GM19099 (cell line): ENCODE data around the gene GEMIN7.
A peak's percentile ranks its signal among the peaks of the same experiment; 100 is the strongest.

Experiments used
- POLR2A ChIP-seq: IDR thresholded peaks from 3 replicates; pipeline ENCODE4 v1.6.1; 2011; ENCODE audit warnings: low read depth; ENCODE audit not compliant: insufficient read length; ENCODE audit errors: extremely low read depth

GEMIN7 gene

GRCh38 chr19:45091031-45091923, 12.2 kb downstream of the GEMIN7 start:
- peak; percentile 67 for TF ChIP-seq POLR2A

GRCh38 chr19:45092747-45093678, 14.0 kb downstream of the GEMIN7 start, which contains the start of gene PPP1R37:
Gene PPP1R37, plus strand, starts transcription at chr19:45093179. Its CDS starts 147 bp downstream, at chr19:45093326.
- TF ChIP-seq POLR2A = peak; percentile 56

- TF ChIP-seq POLR2A = no peak
These were observed 15.1 kb downstream of the GEMIN7 start for GRCh38 chr19:45094137-45094536.

- no peak for TF ChIP-seq POLR2A
These were observed 15.6 kb downstream of the GEMIN7 start for GRCh38 chr19:45094707-45095106.

GRCh38 chr19:45095496-45096413, 16.7 kb downstream of the GEMIN7 start:
- TF ChIP-seq POLR2A = no peak

GRCh38 chr19:45096700-45097099, 17.6 kb downstream of the GEMIN7 start:
- TF ChIP-seq POLR2A = no peak

- TF ChIP-seq POLR2A = no peak
These were observed 18.4 kb downstream of the GEMIN7 start for GRCh38 chr19:45097450-45097775.

GRCh38 chr19:45097776-45098520, 18.9 kb downstream of the GEMIN7 start:
- no peak for TF ChIP-seq POLR2A

- TF ChIP-seq POLR2A = no peak
These were observed 19.7 kb downstream of the GEMIN7 start for GRCh38 chr19:45098521-45099466.

GRCh38 chr19:45099467-45100191, 20.6 kb downstream of the GEMIN7 start:
- no peak for TF ChIP-seq POLR2A

GRCh38 chr19:45100201-45100600, 21.1 kb downstream of the GEMIN7 start:
- TF ChIP-seq POLR2A = no peak

GRCh38 chr19:45100846-45101252, 21.8 kb downstream of the GEMIN7 start:
- TF ChIP-seq POLR2A = no peak
